GM23338 (cell line): ENCODE measurements around the gene LCN6. TPM values are rescaled to one million over a fixed set of nuclear protein-coding genes. Genes with fewer than 3 reads are reported as not detected.
A peak's percentile ranks its signal among the peaks of the same experiment; 100 is the strongest.

Source experiments
- ATAC-seq: fragments of 200-7000 bp; cut with Tn5 transposase; 3 replicates; pipeline ENCODE4 v1.9.1; 2020
- DNase-seq: peaks from one replicate; pipeline ENCODE4 v3.0.0-alpha.2; 2015; ENCODE audit warnings: low spot score
- H2AFZ ChIP-seq: fragments of 200-600 bp; sonication (generic); 2 replicates; pipeline ENCODE4 v1.8.0; 2016; ENCODE audit warnings: antibody characterized with exemption, mild to moderate bottlenecking, moderate library complexity
- H3F3A ChIP-seq: fragments of 200-600 bp; sonication (generic); replicated peaks from 2 replicates; pipeline ENCODE4 v1.8.0; 2017; ENCODE audit warnings: antibody characterized with exemption, mixed run types, low read depth
- H3K27ac ChIP-seq: fragments of 200-600 bp; sonication (generic); 2 replicates; pipeline ENCODE4 v1.6.1; 2016; ENCODE audit warnings: low read depth
- H3K27me3 ChIP-seq: fragments of 200-600 bp; sonication (generic); 2 replicates; pipeline ENCODE4 v1.8.0; 2016; ENCODE audit warnings: mild to moderate bottlenecking, mixed run types, moderate library complexity; ENCODE audit not compliant: insufficient read depth
- H3K36me3 ChIP-seq: fragments of 200-600 bp; sonication (generic); 2 replicates; pipeline ENCODE4 v1.8.0; 2016; ENCODE audit warnings: mild to moderate bottlenecking; ENCODE audit not compliant: insufficient read depth
- H3K4me1 ChIP-seq: fragments of 200-600 bp; sonication (generic); 2 replicates; pipeline ENCODE4 v1.8.0; 2016; ENCODE audit warnings: mild to moderate bottlenecking, moderate library complexity; ENCODE audit not compliant: insufficient read depth
- H3K4me2 ChIP-seq: fragments of 200-600 bp; sonication (generic); 2 replicates; pipeline ENCODE4 v1.7.1; 2017; ENCODE audit warnings: mixed run types
- H3K4me3 ChIP-seq: fragments of 200-600 bp; sonication (generic); 2 replicates; pipeline ENCODE4 v1.6.1; 2016; ENCODE audit warnings: mixed run types
- H3K79me2 ChIP-seq: fragments of 200-600 bp; sonication (generic); replicated peaks from 2 replicates; pipeline ENCODE4 v1.8.0; 2017; ENCODE audit warnings: mild to moderate bottlenecking; ENCODE audit not compliant: insufficient read depth
- H3K9me2 ChIP-seq: fragments of 200-600 bp; sonication (generic); 2 replicates; pipeline ENCODE4 v1.8.0; 2017; ENCODE audit not compliant: insufficient read depth
- H4K20me1 ChIP-seq: fragments of 200-600 bp; sonication (generic); replicated peaks from 2 replicates; pipeline ENCODE4 v1.8.0; 2017; ENCODE audit warnings: mild to moderate bottlenecking; ENCODE audit not compliant: insufficient read depth
- H3K27ac Mint-ChIP-seq: 2 replicates; pipeline ENCODE4 v1.8.0; 2020; ENCODE audit warnings: inconsistent platforms, mild to moderate bottlenecking, moderate library complexity, mixed read lengths
- H3K27me3 Mint-ChIP-seq: 3 replicates; pipeline ENCODE4 v1.8.0; 2022; ENCODE audit warnings: low read depth, mild to moderate bottlenecking, moderate library complexity, mixed read lengths, inconsistent platforms; ENCODE audit not compliant: insufficient read depth, poor library complexity
- H3K36me3 Mint-ChIP-seq: 3 replicates; pipeline ENCODE4 v1.8.0; 2021; ENCODE audit warnings: low read depth, mild to moderate bottlenecking, inconsistent platforms, moderate library complexity, mixed read lengths
- H3K4me1 Mint-ChIP-seq: 3 replicates; pipeline ENCODE4 v1.8.0; 2020; ENCODE audit warnings: mild to moderate bottlenecking, inconsistent platforms, mixed read lengths
- H3K4me3 Mint-ChIP-seq: 3 replicates; pipeline ENCODE4 v1.8.0; 2021; ENCODE audit warnings: moderate library complexity, mild to moderate bottlenecking, inconsistent platforms, mixed read lengths
- H3K9me3 Mint-ChIP-seq: 3 replicates; pipeline ENCODE4 v1.8.0; 2020; ENCODE audit warnings: moderate library complexity, mild to moderate bottlenecking, inconsistent platforms, mixed read lengths
- CREB1 ChIP-seq: fragments of 250-450 bp; sonication (Bioruptor Pico); IDR thresholded peaks from 2 replicates; pipeline ENCODE4 v1.5.0; 2020; ENCODE audit warnings: low read depth, mild to moderate bottlenecking, moderate library complexity
- EZH2 ChIP-seq: fragments of 200-600 bp; sonication (generic); IDR thresholded peaks from one replicate; pipeline ENCODE4 v1.8.0; 2017; ENCODE audit warnings: antibody characterized with exemption, mild to moderate bottlenecking, low read depth; ENCODE audit not compliant: unreplicated experiment
- EZH2phosphoT487 ChIP-seq: fragments of 200-600 bp; sonication (generic); IDR thresholded peaks from one replicate; pipeline ENCODE4 v1.8.1; 2018; ENCODE audit warnings: antibody characterized with exemption; ENCODE audit not compliant: unreplicated experiment
- JUNB ChIP-seq: IDR thresholded peaks from one replicate; pipeline ENCODE4 v1.6.1; 2016; ENCODE audit warnings: antibody characterized with exemption; ENCODE audit not compliant: unreplicated experiment
- NANOG ChIP-seq: IDR thresholded peaks from 2 replicates; pipeline ENCODE4 v1.6.1; 2016; ENCODE audit warnings: antibody characterized with exemption, borderline replicate concordance
- POLR2AphosphoS5 ChIP-seq: IDR thresholded peaks from 2 replicates; pipeline ENCODE4 v1.6.1; 2016; ENCODE audit warnings: antibody characterized with exemption, low read depth
- STAT1 ChIP-seq: IDR thresholded peaks from one replicate; pipeline ENCODE4 v1.6.1; 2016; ENCODE audit warnings: antibody characterized with exemption; ENCODE audit not compliant: unreplicated experiment
- ZNF114 ChIP-seq: fragments of 250-450 bp; sonication (Bioruptor Pico); IDR thresholded peaks from 2 replicates; pipeline ENCODE4 v1.5.0; 2020; ENCODE audit warnings: mild to moderate bottlenecking, moderate library complexity
- ZNF331 ChIP-seq: fragments of 250-450 bp; sonication (Bioruptor Pico); IDR thresholded peaks from 2 replicates; pipeline ENCODE4 v1.5.0; 2020; ENCODE audit warnings: low read depth, mild to moderate bottlenecking, moderate library complexity
- polyA plus RNA-seq: library from polyadenylated mRNA; unstranded; fragments of >200 nt; fragmentation: Nextera tagmentation; extraction: Ambion mirVana; gene quantifications from 2 replicates; pipeline ENCODE4 v1.2.1, GENCODE V29; 2016
- total RNA-seq: library from RNA; depleted of rRNA; stranded (reverse); fragments of >200 nt; shearing (Covaris generic); gene quantifications from 2 replicates; pipeline ENCODE4 v1.2.3, GENCODE V29; 2014
- TF ChIP-seq, protein P1 (sequence below): IDR thresholded peaks from 2 replicates; pipeline ENCODE4 v1.6.1; 2016; ENCODE audit warnings: antibody characterized with exemption
- TF ChIP-seq, protein P2 (sequence below), 2 experiments: fragments of 200-600 bp in 1 of 2; sonication (generic) in 1 of 2; conservative IDR thresholded peaks; 2 replicates each; pipeline versions ENCODE4 v1.5.1 to v1.6.1; 2016 to 2017; ENCODE audit warnings: antibody characterized with exemption in 2 of 2, low read depth in 2 of 2, mild to moderate bottlenecking in 2 of 2, moderate library complexity in 1 of 2

The LCN6 gene
- total and polyA plus RNA-seq, 2 experiments from 2014 or later, result not detected

DNA sequence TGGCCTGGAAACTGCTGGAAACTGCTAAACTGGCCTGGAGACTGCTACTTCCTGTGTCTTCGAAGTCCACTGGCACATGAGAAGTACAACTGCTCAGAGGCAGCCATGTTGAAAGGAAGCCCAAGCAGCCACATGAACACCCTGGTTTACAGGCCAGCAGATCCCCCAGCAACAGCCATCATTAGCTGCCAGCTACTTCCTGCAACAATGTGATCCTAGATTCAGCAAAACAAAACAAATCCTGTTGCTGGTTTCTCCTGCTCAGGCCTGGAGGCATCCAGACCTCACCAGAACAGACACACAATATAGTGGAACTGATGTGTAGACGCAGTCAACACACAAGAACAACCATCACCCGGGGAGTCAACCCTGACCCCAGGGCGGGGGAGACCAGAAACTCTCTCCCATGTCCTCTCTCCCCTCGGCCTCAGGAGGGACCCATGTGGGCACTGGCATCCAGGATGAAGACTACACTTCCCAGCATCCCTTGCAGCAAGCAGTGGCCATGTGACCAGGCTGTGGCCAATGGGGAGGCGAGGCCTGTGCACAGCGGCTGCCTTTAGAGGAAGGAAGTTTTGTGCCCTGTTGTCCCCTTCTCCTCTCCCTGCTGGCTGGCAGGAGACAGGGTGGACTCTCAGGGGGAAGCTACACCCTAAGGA lies 25.2 kb upstream of the LCN6 start:
- Mint-ChIP-seq H3K4me1 (peaks cover 12% of the 10 kb centered on the region), H3K27me3 (peaks cover 20% of the 10 kb centered on the region), H3K9me3 (peaks cover 21% of the 10 kb centered on the region), H3K27ac (no peak overlapping the region; the same call in 1 of the 2 replicates), H3K36me3 (peaks cover 14% of the 10 kb centered on the region), H3K4me3 (no peak overlapping the region)
- 0 out of 2 replicates have a peak, but pooled peaks cover 7% of the 10 kb centered on the region for H3F3A ChIP-seq
- H3K4me1 ChIP-seq, result no peaks in the 10 kb centered on the region
- no peak overlapping the region for H3K4me3 ChIP-seq
- no peak overlapping the region for H3K4me2 ChIP-seq
- DNase-seq (peak; percentile 89), ATAC-seq (peak; percentile 90)
- TF ChIP-seq POLR2AphosphoS5 (0 out of 2 replicates have a peak, but pooled peaks have one; percentile 31), NANOG (no peak)
- TF ChIP-seq, protein P1, sequence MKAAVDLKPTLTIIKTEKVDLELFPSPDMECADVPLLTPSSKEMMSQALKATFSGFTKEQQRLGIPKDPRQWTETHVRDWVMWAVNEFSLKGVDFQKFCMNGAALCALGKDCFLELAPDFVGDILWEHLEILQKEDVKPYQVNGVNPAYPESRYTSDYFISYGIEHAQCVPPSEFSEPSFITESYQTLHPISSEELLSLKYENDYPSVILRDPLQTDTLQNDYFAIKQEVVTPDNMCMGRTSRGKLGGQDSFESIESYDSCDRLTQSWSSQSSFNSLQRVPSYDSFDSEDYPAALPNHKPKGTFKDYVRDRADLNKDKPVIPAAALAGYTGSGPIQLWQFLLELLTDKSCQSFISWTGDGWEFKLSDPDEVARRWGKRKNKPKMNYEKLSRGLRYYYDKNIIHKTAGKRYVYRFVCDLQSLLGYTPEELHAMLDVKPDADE, result peak; percentile 85
- no peaks in the 10 kb centered on the region for H3K27me3 ChIP-seq
- no peaks in the 10 kb centered on the region for H4K20me1 ChIP-seq
- no peaks in the 10 kb centered on the region; the same call in 1 of the 2 replicates for H3K36me3 ChIP-seq
- H3K9me2 ChIP-seq, result 0 out of 2 replicates have a peak, but pooled peaks cover 4% of the 10 kb centered on the region
- peak overlapping the region; percentile 97 for H2AFZ ChIP-seq
- H3K79me2 ChIP-seq, result no peaks in the 10 kb centered on the region
- no peak overlapping the region for H3K27ac ChIP-seq

DNA sequence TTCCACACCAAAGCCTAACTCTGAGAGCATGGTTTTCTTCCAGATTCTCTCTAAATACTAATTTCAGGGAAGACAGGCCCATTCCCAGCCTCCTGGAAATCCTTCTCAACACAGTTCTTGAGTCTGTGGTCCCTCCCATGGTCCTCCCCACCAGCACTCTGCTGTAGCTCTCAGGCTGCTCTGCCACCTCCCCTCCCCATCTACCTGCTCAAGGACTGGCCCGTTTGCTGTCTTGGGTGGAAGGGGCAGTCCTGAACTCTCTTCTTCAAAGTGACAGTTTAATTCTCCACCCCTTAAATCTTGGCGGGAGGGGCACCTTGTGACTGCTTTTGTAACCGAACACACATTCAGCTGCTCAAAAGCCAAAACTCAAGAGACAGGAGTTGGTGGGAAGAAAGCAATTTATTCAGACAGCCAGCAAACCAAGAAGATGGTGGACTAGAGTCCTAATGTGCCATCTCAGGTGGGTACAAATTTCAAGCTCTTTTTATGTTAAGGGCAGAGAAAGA lies 23.6 kb upstream of the LCN6 start:
- ATAC-seq, result no peak
- TF ChIP-seq POLR2AphosphoS5 (no peak), EZH2phosphoT487 (no peak), ZNF331 (CRISPR knock-in tag) (no peak), NANOG (no peak), STAT1 (no peak), CREB1 (no peak), EZH2 (no peak), ZNF114 (CRISPR knock-in tag) (no peak), JUNB (no peak)
- TF ChIP-seq, protein P2, sequence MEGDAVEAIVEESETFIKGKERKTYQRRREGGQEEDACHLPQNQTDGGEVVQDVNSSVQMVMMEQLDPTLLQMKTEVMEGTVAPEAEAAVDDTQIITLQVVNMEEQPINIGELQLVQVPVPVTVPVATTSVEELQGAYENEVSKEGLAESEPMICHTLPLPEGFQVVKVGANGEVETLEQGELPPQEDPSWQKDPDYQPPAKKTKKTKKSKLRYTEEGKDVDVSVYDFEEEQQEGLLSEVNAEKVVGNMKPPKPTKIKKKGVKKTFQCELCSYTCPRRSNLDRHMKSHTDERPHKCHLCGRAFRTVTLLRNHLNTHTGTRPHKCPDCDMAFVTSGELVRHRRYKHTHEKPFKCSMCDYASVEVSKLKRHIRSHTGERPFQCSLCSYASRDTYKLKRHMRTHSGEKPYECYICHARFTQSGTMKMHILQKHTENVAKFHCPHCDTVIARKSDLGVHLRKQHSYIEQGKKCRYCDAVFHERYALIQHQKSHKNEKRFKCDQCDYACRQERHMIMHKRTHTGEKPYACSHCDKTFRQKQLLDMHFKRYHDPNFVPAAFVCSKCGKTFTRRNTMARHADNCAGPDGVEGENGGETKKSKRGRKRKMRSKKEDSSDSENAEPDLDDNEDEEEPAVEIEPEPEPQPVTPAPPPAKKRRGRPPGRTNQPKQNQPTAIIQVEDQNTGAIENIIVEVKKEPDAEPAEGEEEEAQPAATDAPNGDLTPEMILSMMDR (conservative IDR thresholded peaks at IDR 0.05; ENCODE audit: low read depth in 2 of 2), result no peak
- TF ChIP-seq, protein P1, result no peak

More for the DNA sequence above, 23.6 kb upstream of the LCN6 start:
- Histone ChIP-seq H3F3A (0 out of 2 replicates have a peak, but pooled peaks cover 7% of the 10 kb centered on the region), H3K27me3 (no peaks in the 10 kb centered on the region), H3K79me2 (no peaks in the 10 kb centered on the region), H3K4me3 (no peak overlapping the region), H3K9me2 (no peaks in the 10 kb centered on the region), H3K36me3 (no peaks in the 10 kb centered on the region; the same call in 1 of the 2 replicates), H3K4me1 (no peaks in the 10 kb centered on the region), H3K27ac (no peak overlapping the region), H3K4me2 (no peak overlapping the region), H4K20me1 (no peaks in the 10 kb centered on the region), H2AFZ (no peak overlapping the region)
- no peak overlapping the region for H3K4me3 Mint-ChIP-seq
- H3K27ac Mint-ChIP-seq, result no peak overlapping the region
- peaks cover 12% of the 10 kb centered on the region for H3K27me3 Mint-ChIP-seq
- no peak for DNase-seq
- peaks cover 20% of the 10 kb centered on the region for H3K9me3 Mint-ChIP-seq
- H3K4me1 Mint-ChIP-seq, result peaks cover 12% of the 10 kb centered on the region
- H3K36me3 Mint-ChIP-seq, result peaks cover 9% of the 10 kb centered on the region
